ENCODE data around the gene SIGLEC1.

DNA sequence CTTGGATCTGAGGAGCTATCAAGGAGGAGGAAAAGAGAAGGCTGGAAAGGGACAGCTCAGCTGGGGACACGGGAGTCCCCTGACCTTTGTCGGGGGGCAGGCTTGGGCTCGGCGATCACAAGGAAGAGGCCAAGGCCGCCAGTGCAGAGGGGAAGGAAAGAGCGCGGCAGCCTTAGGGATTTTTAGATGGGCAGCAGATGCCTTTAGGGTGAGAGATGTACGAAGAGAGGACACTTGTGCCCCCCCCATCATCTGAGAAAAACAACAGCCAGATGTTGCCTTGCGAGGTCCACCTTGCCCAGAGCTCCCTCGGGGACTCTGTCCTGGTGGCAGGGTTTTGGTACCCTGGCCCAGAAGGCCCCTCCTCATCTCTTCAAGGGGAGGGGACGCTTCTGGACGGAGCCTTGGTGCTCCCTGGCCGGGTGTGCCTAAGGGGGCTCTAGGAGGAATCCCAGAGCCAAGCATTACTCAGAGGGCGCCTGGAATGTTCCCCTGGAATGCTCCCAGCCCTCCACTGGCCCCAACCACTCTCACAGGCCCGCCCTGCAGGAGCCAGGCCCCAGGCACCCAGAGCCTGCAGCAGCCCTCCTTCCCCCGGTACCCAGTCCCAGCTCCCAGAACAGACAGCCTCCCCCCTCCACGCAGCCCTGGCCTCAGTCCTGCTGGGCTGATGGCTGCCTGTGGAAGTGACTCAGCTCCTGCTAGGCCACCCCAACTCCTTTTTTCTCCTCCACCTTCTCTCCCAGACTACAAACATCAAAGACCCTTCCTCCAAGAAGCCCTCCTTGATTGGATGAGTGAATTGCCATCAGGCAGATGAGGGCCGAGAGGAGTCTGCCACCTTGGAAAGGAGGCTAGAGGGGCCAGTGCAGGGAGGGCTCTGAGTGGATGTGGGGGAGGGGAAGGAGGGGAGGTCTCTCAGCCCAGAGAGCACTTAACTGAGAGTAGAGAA lies 32.4 kb downstream of the SIGLEC1 start:
- TF ChIP-seq, protein P1, sequence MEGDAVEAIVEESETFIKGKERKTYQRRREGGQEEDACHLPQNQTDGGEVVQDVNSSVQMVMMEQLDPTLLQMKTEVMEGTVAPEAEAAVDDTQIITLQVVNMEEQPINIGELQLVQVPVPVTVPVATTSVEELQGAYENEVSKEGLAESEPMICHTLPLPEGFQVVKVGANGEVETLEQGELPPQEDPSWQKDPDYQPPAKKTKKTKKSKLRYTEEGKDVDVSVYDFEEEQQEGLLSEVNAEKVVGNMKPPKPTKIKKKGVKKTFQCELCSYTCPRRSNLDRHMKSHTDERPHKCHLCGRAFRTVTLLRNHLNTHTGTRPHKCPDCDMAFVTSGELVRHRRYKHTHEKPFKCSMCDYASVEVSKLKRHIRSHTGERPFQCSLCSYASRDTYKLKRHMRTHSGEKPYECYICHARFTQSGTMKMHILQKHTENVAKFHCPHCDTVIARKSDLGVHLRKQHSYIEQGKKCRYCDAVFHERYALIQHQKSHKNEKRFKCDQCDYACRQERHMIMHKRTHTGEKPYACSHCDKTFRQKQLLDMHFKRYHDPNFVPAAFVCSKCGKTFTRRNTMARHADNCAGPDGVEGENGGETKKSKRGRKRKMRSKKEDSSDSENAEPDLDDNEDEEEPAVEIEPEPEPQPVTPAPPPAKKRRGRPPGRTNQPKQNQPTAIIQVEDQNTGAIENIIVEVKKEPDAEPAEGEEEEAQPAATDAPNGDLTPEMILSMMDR (conservative IDR thresholded peaks at IDR 0.05; ENCODE audit: low read depth, low read length), result no peak
- TF ChIP-seq EZH2 (IDR thresholded peaks at IDR 0.05; ENCODE audit: low read length, unreplicated experiment), result no peak
